IMR-90 (cell line): ENCODE data around the gene TMEM271. TPM values are rescaled to one million over a fixed set of nuclear protein-coding genes. Genes with fewer than 3 reads are reported as not detected.

Source experiments
- ATAC-seq: fragments of 200-7000 bp; cut with Tn5 transposase; 2 replicates; pipeline ENCODE4 v1.9.1; 2020; ENCODE audit warnings: low read depth, mild to moderate bottlenecking, moderate library complexity
- BruUV-seq: library from RNA; stranded (reverse); fragments of 400-500 nt; replicated peaks from 2 replicates; lab custom pipeline; 2021; lab: Mats Ljungman, UMichigan
- CTCF ChIA-PET: fragments of 300-600 bp; formaldehyde crosslinking; extraction: SDS; loops from one replicate; lab custom pipeline; 2021; ENCODE audit warnings: antibody characterized with exemption; lab: Yijun Ruan, JAX
- POLR2A ChIA-PET: fragments of 300-600 bp; sonication (Branson Sonifier 250); formaldehyde crosslinking; loops from one replicate; lab custom pipeline; 2022; ENCODE audit warnings: antibody characterized with exemption; ENCODE audit not compliant: unreplicated experiment; lab: Charles Lee
- DNase-seq: peaks from one replicate; pipeline ENCODE4 v3.0.0; 2013
- H2AFZ ChIP-seq: replicated peaks from 2 replicates; pipeline ENCODE3; 2013; ENCODE audit warnings: low read length, mild to moderate bottlenecking; ENCODE audit not compliant: poor library complexity
- H2AK5ac ChIP-seq: 2 replicates; pipeline ENCODE4 v1.6.1; 2013; ENCODE audit warnings: low read depth, low read length, inconsistent platforms
- H2AK9ac ChIP-seq: replicated peaks from 2 replicates; pipeline ENCODE3; 2013; ENCODE audit warnings: mild to moderate bottlenecking, low read depth, low read length, moderate library complexity; ENCODE audit not compliant: poor library complexity
- H2BK120ac ChIP-seq: 2 replicates; pipeline ENCODE4 v1.6.1; 2013; ENCODE audit warnings: low read depth, low read length, inconsistent platforms
- H2BK15ac ChIP-seq: 3 replicates; pipeline ENCODE4 v1.6.1; 2013; ENCODE audit warnings: low read depth, low read length, inconsistent platforms
- H2BK20ac ChIP-seq: 2 replicates; pipeline ENCODE4 v1.6.1; 2013; ENCODE audit warnings: low read depth, mild to moderate bottlenecking, inconsistent platforms, low read length, moderate library complexity
- H2BK5ac ChIP-seq: 2 replicates; pipeline ENCODE4 v1.6.1; 2013; ENCODE audit warnings: mild to moderate bottlenecking, low read depth, low read length, inconsistent platforms; ENCODE audit not compliant: poor library complexity, severe bottlenecking
- H3K14ac ChIP-seq: replicated peaks from 2 replicates; pipeline ENCODE4 v1.6.1; 2013; ENCODE audit warnings: low read depth, low read length, inconsistent platforms
- H3K18ac ChIP-seq: 2 replicates; pipeline ENCODE4 v1.6.1; 2013; ENCODE audit warnings: low read depth, low read length, control low read depth
- H3K23ac ChIP-seq: 2 replicates; pipeline ENCODE4 v1.6.1; 2013; ENCODE audit warnings: low read depth, low read length, inconsistent platforms
- H3K27ac ChIP-seq: 2 replicates; pipeline ENCODE4 v1.5.1; 2013; ENCODE audit warnings: mild to moderate bottlenecking, control low read depth, low read length; ENCODE audit not compliant: insufficient read depth
- H3K27me3 ChIP-seq: 2 replicates; pipeline ENCODE4 v1.6.1; 2013; ENCODE audit warnings: low read length; ENCODE audit not compliant: control insufficient read depth, insufficient read depth
- H3K36me3 ChIP-seq: 2 replicates; pipeline ENCODE4 v1.6.1; 2013; ENCODE audit warnings: low read length, mixed read lengths; ENCODE audit not compliant: control insufficient read depth, insufficient read depth
- H3K4ac ChIP-seq: 2 replicates; pipeline ENCODE4 v1.6.1; 2013; ENCODE audit warnings: low read depth, low read length, inconsistent platforms
- H3K4me1 ChIP-seq: 2 replicates; pipeline ENCODE4 v1.6.1; 2013; ENCODE audit warnings: low read length, mixed read lengths; ENCODE audit not compliant: control insufficient read depth, insufficient read depth
- H3K4me2 ChIP-seq: 2 replicates; pipeline ENCODE4 v1.6.1; 2013; ENCODE audit warnings: low read depth, mild to moderate bottlenecking, control low read depth, low read length, moderate library complexity
- H3K4me3 ChIP-seq: 2 replicates; pipeline ENCODE4 v1.5.1; 2013; ENCODE audit warnings: low read depth, mild to moderate bottlenecking, control low read depth, low read length, moderate library complexity; ENCODE audit not compliant: insufficient read depth
- H3K56ac ChIP-seq: 2 replicates; pipeline ENCODE4 v1.6.1; 2013; ENCODE audit warnings: low read length, inconsistent platforms; ENCODE audit not compliant: insufficient read depth; ENCODE audit errors: extremely low read depth
- H3K79me1 ChIP-seq, 2 experiments: 2 replicates each; pipeline ENCODE4 v1.6.1; 2013; ENCODE audit warnings: low read length in 2 of 2, inconsistent platforms in 1 of 2, low read depth in 1 of 2
- H3K9ac ChIP-seq: 2 replicates; pipeline ENCODE4 v1.6.1; 2013; ENCODE audit warnings: low read depth, low read length, control low read depth
- H3K9me1 ChIP-seq: 2 replicates; pipeline ENCODE4 v1.6.1; 2013; ENCODE audit warnings: low read length, inconsistent platforms; ENCODE audit not compliant: insufficient read depth
- H3K9me3 ChIP-seq: 2 replicates; pipeline ENCODE4 v1.6.1; 2013; ENCODE audit warnings: low read length; ENCODE audit not compliant: control insufficient read depth, insufficient read depth
- H4K20me1 ChIP-seq: 2 replicates; pipeline ENCODE4 v1.6.1; 2013; ENCODE audit warnings: low read length, inconsistent platforms; ENCODE audit not compliant: insufficient read depth
- H4K5ac ChIP-seq: 2 replicates; pipeline ENCODE4 v1.6.1; 2013; ENCODE audit warnings: mild to moderate bottlenecking, low read depth, low read length, control low read depth
- H4K8ac ChIP-seq, 2 experiments: 2 replicates each; pipeline ENCODE4 v1.6.1; 2013; ENCODE audit warnings: low read depth in 2 of 2, low read length in 2 of 2, control low read depth in 1 of 2, inconsistent platforms in 1 of 2
- H4K91ac ChIP-seq: 2 replicates; pipeline ENCODE4 v1.6.1; 2013; ENCODE audit warnings: low read depth, low read length, inconsistent platforms; ENCODE audit not compliant: insufficient read depth
- MAZ ChIP-seq: IDR thresholded peaks from 2 replicates; pipeline ENCODE4 v1.6.1; 2012; ENCODE audit warnings: low read depth, mild to moderate bottlenecking, low read length, improper control_type of control experiment, moderate library complexity, borderline replicate concordance
- NFE2L2 ChIP-seq: fragments of 150-350 bp; IDR thresholded peaks from 2 replicates; pipeline ENCODE4 v1.6.1; 2016; ENCODE audit warnings: low read depth, mild to moderate bottlenecking, low read length
- WGBS, 2 experiments: methylation state at CpG; one replicate each; pipeline versions ENCODE4 v1.1.5 to v1.1.7; 2013; ENCODE audit warnings: missing lambda C conversion rate in 2 of 2; ENCODE audit not compliant: insufficient read length in 1 of 2; ENCODE audit errors: extremely low coverage in 2 of 2; 5-methylcytosine and 5-hydroxymethylcytosine counted together
- dilution Hi-C: fragments of 300-500 bp; cut with HindIII; formaldehyde crosslinking; loops from one replicate; pipeline ENCODE4 v1.14.3; 2018; ENCODE audit warnings: low sequenced_read_pairs; ENCODE audit not compliant: unreplicated experiment
- in situ Hi-C: fragments of 300-500 bp; cut with MboI; formaldehyde crosslinking; loops from 3 replicates; pipeline ENCODE4 v1.14.3; 2019; ENCODE audit warnings: low sequenced_read_pairs, inconsistent platforms, mixed read lengths
- intact Hi-C: fragments of 100-400 bp; cut with micrococcal nuclease; formaldehyde crosslinking; loops from 2 replicates; pipeline ENCODE4 v1.10.0; 2022
- polyA plus RNA-seq, 3 experiments: library from polyadenylated mRNA; depleted of rRNA; stranded (reverse); fragments of >200 nt; gene quantifications; 2 replicates each; pipeline ENCODE4 v1.2.3, GENCODE V29; 2012; ENCODE audit warnings: low replicate concordance in 1 of 3
- total RNA-seq: library from RNA; depleted of rRNA; stranded (reverse); fragments of >200 nt; gene quantifications from 2 replicates; pipeline ENCODE4 v1.2.3, GENCODE V29; 2012
- TF ChIP-seq, protein P1 (sequence below): fragments of 150-350 bp; IDR thresholded peaks from 2 replicates; pipeline ENCODE4 v1.6.1; 2017; ENCODE audit warnings: mild to moderate bottlenecking, antibody characterized with exemption, low read length, low read depth
- TF ChIP-seq, protein P2 (sequence below): conservative IDR thresholded peaks from 2 replicates; pipeline ENCODE4 v1.5.1; 2012; ENCODE audit warnings: mild to moderate bottlenecking, low read depth, low read length, improper control_type of control experiment

The TMEM271 gene
- total and polyA plus RNA-seq, 2 of the 4 experiments (the other 2 are of a cell fraction), result not detected

DNA sequence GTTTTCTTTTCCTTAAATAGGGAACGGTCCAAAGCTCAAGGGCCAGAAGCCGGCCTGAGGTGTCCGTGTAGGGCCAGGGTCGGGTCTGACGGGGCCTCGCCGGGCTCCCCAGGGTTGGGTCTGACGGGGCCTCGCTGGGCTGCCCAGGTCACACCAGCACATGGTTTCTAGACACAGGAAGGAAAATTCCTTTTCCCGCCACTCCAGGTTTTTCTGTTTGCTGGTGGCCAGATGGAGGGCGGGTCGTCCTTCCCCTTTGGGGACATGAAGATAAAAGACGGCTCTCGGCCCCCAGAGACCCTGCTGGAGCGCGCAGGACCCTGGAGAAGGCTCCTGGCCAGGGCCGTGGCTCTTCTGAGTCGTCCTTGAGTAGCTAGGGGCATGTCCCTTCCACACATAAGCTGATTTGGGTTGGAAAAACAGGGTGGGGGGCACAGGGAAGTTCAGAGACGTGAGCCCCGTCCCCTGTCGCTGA lies 42.0 kb downstream of the TMEM271 start:
- Histone ChIP-seq H3K4me3 (no peak overlapping the region), H3K18ac (no peak overlapping the region), H4K5ac (no peak overlapping the region), H4K91ac (no peak overlapping the region), H3K79me1 (no peaks in the 10 kb centered on the region), H3K56ac (no peak overlapping the region), H4K8ac (no peak overlapping the region), H2BK15ac (no peak overlapping the region), H3K23ac (no peak overlapping the region), H3K14ac (no peak overlapping the region), H3K9ac (no peak overlapping the region), H3K4me2 (no peak overlapping the region), H2BK5ac (no peak overlapping the region), H3K9me1 (no peaks in the 10 kb centered on the region), H2AFZ (no peak overlapping the region), H4K20me1 (no peaks in the 10 kb centered on the region), H2BK120ac (no peak overlapping the region), H2AK5ac (no peak overlapping the region), H3K36me3 (peaks cover 54% of the 10 kb centered on the region), H2AK9ac (no peak overlapping the region), H3K27me3 (no peaks in the 10 kb centered on the region), H2BK20ac (no peak overlapping the region), H3K4ac (no peak overlapping the region), H3K4me1 (no peaks in the 10 kb centered on the region), H3K27ac (no peak overlapping the region), H3K9me3 (no peaks in the 10 kb centered on the region)
- POLR2A ChIA-PET, result no interaction called here
- intact Hi-C loops, result no loop called here
- CTCF ChIA-PET, result no interaction called here
- dilution Hi-C loops, result no loop called here
- no CpG with 5 or more reads among the region's 21 CpGs for WGBS, 2 experiments
- no TSS peak for BruUV-seq
- DNase-seq, result no peak
- no peak for ATAC-seq
- TF ChIP-seq, protein P1, sequence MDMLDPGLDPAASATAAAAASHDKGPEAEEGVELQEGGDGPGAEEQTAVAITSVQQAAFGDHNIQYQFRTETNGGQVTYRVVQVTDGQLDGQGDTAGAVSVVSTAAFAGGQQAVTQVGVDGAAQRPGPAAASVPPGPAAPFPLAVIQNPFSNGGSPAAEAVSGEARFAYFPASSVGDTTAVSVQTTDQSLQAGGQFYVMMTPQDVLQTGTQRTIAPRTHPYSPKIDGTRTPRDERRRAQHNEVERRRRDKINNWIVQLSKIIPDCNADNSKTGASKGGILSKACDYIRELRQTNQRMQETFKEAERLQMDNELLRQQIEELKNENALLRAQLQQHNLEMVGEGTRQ, result no peak
- TF ChIP-seq NFE2L2 (no peak), MAZ (no peak)
- TF ChIP-seq, protein P2, sequence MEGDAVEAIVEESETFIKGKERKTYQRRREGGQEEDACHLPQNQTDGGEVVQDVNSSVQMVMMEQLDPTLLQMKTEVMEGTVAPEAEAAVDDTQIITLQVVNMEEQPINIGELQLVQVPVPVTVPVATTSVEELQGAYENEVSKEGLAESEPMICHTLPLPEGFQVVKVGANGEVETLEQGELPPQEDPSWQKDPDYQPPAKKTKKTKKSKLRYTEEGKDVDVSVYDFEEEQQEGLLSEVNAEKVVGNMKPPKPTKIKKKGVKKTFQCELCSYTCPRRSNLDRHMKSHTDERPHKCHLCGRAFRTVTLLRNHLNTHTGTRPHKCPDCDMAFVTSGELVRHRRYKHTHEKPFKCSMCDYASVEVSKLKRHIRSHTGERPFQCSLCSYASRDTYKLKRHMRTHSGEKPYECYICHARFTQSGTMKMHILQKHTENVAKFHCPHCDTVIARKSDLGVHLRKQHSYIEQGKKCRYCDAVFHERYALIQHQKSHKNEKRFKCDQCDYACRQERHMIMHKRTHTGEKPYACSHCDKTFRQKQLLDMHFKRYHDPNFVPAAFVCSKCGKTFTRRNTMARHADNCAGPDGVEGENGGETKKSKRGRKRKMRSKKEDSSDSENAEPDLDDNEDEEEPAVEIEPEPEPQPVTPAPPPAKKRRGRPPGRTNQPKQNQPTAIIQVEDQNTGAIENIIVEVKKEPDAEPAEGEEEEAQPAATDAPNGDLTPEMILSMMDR, result no peak
- in situ Hi-C loops, result no loop called here
